Thymus (tissue), 11 donors: ENCODE data around the gene SYT8. TPM values are rescaled to one million over a fixed set of nuclear protein-coding genes. Genes with fewer than 3 reads are reported as not detected.
A peak's percentile ranks its signal among the peaks of the same experiment; 100 is the strongest.

Experiments used
- DNase-seq, 9 donors: peaks; one replicate each; pipeline ENCODE4 v3.0.0-alpha.2; 2013; ENCODE audit warnings: low spot score in 9 of 9, low read depth in 6 of 9, missing footprints in 1 of 9
- H3K27ac ChIP-seq, 2 donors: one replicate each; pipeline ENCODE4 v1.5.1; 2013; ENCODE audit warnings: control low read depth in 1 of 2, low read depth in 1 of 2, low read length in 1 of 2, mild to moderate bottlenecking in 1 of 2, moderate library complexity in 1 of 2
- H3K27me3 ChIP-seq, 2 donors: one replicate each; pipeline ENCODE4 v1.5.1; 2013; ENCODE audit warnings: low read length in 1 of 2; ENCODE audit not compliant: control insufficient read depth in 2 of 2, insufficient read depth in 1 of 2
- H3K36me3 ChIP-seq, 2 donors: one replicate each; pipeline ENCODE4 v1.5.1; 2013; ENCODE audit warnings: low read length in 1 of 2, mild to moderate bottlenecking in 1 of 2, moderate library complexity in 1 of 2; ENCODE audit not compliant: control insufficient read depth in 2 of 2, insufficient read depth in 2 of 2
- H3K4me1 ChIP-seq, 2 donors: one replicate each; pipeline ENCODE4 v1.5.1; 2013; ENCODE audit warnings: low read length in 2 of 2; ENCODE audit not compliant: control insufficient read depth in 2 of 2, insufficient read depth in 2 of 2
- H3K4me3 ChIP-seq, 2 donors: one replicate each; pipeline ENCODE4 v1.5.1; 2013; ENCODE audit warnings: low read length in 2 of 2, control low read depth in 1 of 2, mild to moderate bottlenecking in 1 of 2
- H3K9me3 ChIP-seq, 2 donors: one replicate each; pipeline ENCODE4 v1.5.1; 2013; ENCODE audit warnings: low read length in 1 of 2, mild to moderate bottlenecking in 1 of 2; ENCODE audit not compliant: control insufficient read depth in 2 of 2, insufficient read depth in 1 of 2
- WGBS: extraction: QIAGEN DNeasy Blood & Tissue Kit; methylation state at CpG from one replicate; pipeline ENCODE4 v1.1.7; 2013; 5-methylcytosine and 5-hydroxymethylcytosine counted together
- polyA plus RNA-seq: library from polyadenylated mRNA; stranded (reverse); fragments of 200-250 nt; gene quantifications from one replicate; pipeline ENCODE4 v1.2.3, GENCODE V29; 2013
- total RNA-seq: library from RNA; stranded (reverse); fragments of 120-200 nt; gene quantifications from one replicate; pipeline ENCODE4 v1.2.4, GENCODE V29; 2013
- donor health status: healthy.

The SYT8 gene
- total and polyA plus RNA-seq, 2 donors: 0.71 to 9.8 TPM

GRCh38 chr11:1847006-1847735, 12.4 kb downstream of the SYT8 start:
- H3K27ac ChIP-seq: no peak overlapping the region
- no peaks in the 10 kb centered on the region for H3K27me3 ChIP-seq
- H3K4me3 ChIP-seq: no peak overlapping the region
- H3K36me3 ChIP-seq: no peaks in the 10 kb centered on the region
- H3K9me3 ChIP-seq: peaks cover 0 to 4% of the 10 kb centered on the region in 2 donors
- whole genome bisulfite sequencing: 97% methylated on average over 34 of the region's 34 CpGs
- no peak for DNase-seq
- peaks cover 14 to 71% of the 10 kb centered on the region in 2 donors for H3K4me1 ChIP-seq

GRCh38 chr11:1847926-1848639, 13.3 kb downstream of the SYT8 start:
- peaks cover 20 to 74% of the 10 kb centered on the region in 2 donors for H3K4me1 ChIP-seq
- H3K9me3 ChIP-seq: peaks cover 1 to 4% of the 10 kb centered on the region in 2 donors
- H3K27ac ChIP-seq: no peak overlapping the region
- 97% methylated on average over 18 of the region's 18 CpGs for WGBS
- H3K27me3 ChIP-seq: no peaks in the 10 kb centered on the region
- H3K36me3 ChIP-seq: no peaks in the 10 kb centered on the region
- no peak overlapping the region for H3K4me3 ChIP-seq
- DNase-seq: no peak

GRCh38 chr11:1848640-1849430, 14.0 kb downstream of the SYT8 start:
- Histone ChIP-seq H3K4me3 (no peak overlapping the region), H3K9me3 (peaks cover 1 to 4% of the 10 kb centered on the region in 2 donors), H3K27ac (no peak overlapping the region), H3K27me3 (no peaks in the 10 kb centered on the region), H3K4me1 (peaks cover 25 to 75% of the 10 kb centered on the region in 2 donors), H3K36me3 (no peaks in the 10 kb centered on the region)
- DNase-seq: no peak
- 97% methylated on average over 19 of the region's 19 CpGs for WGBS

DNA sequence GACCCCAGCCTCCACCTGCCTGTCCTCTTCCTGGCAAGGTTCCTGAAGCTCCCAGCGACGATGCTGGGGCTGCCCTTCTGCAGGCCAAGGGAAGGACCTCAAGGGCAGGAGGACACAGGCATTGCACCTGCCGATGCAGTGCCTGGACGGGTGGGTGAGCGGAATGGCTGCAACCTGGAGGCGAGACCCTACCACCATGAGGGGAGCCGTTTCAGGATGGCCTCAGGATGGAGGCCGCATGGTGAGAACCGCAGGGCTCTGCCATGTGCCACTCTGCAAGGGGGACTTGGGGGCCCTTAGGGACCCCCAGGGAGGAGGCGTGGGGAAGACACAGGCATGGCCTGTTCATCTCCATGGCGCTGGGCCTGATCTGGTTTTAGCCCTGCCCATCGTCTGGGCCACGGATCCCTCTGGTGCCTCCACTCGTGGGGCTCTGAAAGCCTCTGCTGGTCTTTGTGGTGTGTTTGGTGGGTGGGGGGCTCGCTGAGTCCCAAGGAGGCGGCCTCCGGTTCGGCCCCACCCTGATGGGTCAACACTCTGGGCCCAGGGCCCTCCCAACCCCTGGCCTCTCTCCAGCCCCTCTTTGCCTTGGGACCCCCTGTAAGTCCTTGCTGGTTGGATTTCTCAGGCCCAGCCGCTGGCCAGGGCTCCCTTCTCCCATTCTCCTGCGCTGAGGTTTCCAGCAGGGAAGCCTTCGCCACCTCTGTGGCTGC, 16.8 kb downstream of the SYT8 start:
- H3K9me3 ChIP-seq: peaks cover 1 to 4% of the 10 kb centered on the region in 2 donors
- peak overlapping the region; percentile 2 to 89 for H3K27ac ChIP-seq
- no peaks in the 10 kb centered on the region for H3K27me3 ChIP-seq
- DNase-seq: no peak
- H3K36me3 ChIP-seq: no peaks in the 10 kb centered on the region
- no peak overlapping the region for H3K4me3 ChIP-seq
- WGBS: 94% methylated on average over 21 of the region's 21 CpGs
- H3K4me1 ChIP-seq: peaks cover 15 to 71% of the 10 kb centered on the region in 2 donors

DNA sequence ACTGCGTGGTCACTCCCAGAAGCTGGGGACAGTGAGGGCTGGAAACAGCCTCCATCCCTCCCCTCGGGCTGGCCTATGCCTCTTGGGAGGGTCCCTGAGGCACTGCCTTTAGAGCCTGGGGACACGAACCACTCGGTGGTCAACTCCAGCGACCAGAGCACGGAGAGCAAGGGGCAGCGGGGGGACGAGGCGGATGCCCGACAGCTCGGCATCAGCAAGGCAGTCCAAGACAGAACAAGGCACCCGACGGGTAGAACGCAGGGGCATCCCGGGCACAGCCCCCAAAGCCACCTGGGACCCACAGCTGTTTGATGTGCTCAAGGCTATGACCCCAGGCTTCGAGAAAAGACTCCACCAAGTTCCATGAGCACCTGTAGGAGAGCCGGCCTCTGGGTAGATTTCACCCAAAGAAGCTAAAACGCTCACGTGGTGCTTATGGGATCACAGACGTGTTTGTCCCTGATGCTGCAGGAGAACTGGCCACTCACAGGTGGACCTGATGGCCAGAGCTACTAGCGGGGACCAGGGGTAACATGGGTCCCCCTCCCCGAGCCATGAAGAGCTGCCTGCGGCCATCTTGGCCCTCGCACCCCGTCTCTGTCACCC, 17.6 kb downstream of the SYT8 start:
- H3K4me1 ChIP-seq: peaks cover 15 to 65% of the 10 kb centered on the region in 2 donors

GRCh38 chr11:1852877-1853276, 18.1 kb downstream of the SYT8 start, which contains the start of gene LSP1:
Gene LSP1 (plus strand): TSS chr11:1853084. CDS start chr11:1853145, 61 bp downstream.
- Histone ChIP-seq H3K4me3 (peak within 1 kb of the TSS; percentile 59 to 69), H3K27ac (peak within 1 kb of the TSS; percentile 89 to 90), H3K9me3 (peaks cover 1 to 4% of the 10 kb centered on the region in 2 donors), H3K4me1 (peaks cover 15 to 65% of the 10 kb centered on the region in 2 donors), H3K36me3 (no peaks in the 10 kb centered on the region), H3K27me3 (no peaks in the 10 kb centered on the region)
- DNase-seq: peak in 7 of 9 donors; percentile 47 to 92 (median 72)
- 3% methylated on average over 18 of the region's 18 CpGs for WGBS

More for the DNA sequence above, 17.6 kb downstream of the SYT8 start:
- Histone ChIP-seq H3K4me3 (peak overlapping the region; percentile 59 to 69), H3K27ac (peak overlapping the region; percentile 89 to 90), H3K27me3 (no peaks in the 10 kb centered on the region), H3K36me3 (no peaks in the 10 kb centered on the region), H3K9me3 (peaks cover 1 to 4% of the 10 kb centered on the region in 2 donors)
- no peak for DNase-seq
- WGBS: 65% methylated on average over 25 of the region's 25 CpGs

DNA sequence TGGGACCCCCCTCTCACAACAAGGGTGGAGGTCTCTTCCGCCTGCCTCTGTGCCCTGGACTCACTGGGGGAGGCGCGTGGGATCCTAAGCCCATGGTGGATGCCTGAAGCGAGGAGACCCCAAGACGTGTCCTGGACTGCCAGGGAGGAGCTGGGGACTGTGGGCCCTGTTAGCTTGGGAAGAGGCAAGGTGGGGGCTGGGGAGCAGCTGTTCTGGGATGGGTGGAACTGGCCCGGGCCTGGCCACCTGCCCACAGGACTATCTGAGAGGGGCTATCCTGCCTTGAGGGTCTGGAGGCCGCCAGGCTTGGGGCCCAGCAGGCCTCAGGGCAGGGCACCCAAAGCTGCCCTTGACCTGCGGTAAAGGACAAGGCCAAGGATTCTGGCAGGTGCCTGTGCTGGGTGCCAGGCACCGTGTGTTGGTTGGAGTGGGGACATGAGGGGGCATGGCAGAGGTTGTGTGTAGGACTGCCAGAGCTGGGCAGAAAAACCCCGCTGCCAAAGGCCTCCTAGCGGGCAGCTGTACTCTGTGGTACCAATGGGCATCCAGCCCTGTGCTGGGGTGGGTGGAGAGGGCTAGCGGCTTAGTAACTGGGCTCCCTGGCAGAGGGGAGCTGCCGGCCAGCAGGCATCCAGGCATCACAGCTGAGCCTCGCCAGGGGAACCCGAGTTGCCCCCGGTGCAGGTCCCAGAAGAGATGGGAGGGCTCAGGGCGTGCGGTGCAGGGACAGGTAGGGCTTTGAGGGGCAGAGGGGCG, 18.8 kb downstream of the SYT8 start:
- Histone ChIP-seq H3K27ac (peak overlapping the region; percentile 89 to 90), H3K4me3 (peak overlapping the region; percentile 59 to 69), H3K36me3 (no peaks in the 10 kb centered on the region), H3K9me3 (peaks cover under 1 to 1% of the 10 kb centered on the region in 2 donors), H3K27me3 (no peaks in the 10 kb centered on the region), H3K4me1 (peaks cover 15 to 70% of the 10 kb centered on the region in 2 donors)
- WGBS: 47% methylated on average over 19 of the region's 19 CpGs
- DNase-seq: no peak
